ENCODE results near the gene SLC13A1. TPM values are rescaled to one million over a fixed set of nuclear protein-coding genes. Genes with fewer than 3 reads are reported as not detected.

Gene SLC13A1
- total RNA-seq, 2 donors from 2014 or later, result not detected

DNA sequence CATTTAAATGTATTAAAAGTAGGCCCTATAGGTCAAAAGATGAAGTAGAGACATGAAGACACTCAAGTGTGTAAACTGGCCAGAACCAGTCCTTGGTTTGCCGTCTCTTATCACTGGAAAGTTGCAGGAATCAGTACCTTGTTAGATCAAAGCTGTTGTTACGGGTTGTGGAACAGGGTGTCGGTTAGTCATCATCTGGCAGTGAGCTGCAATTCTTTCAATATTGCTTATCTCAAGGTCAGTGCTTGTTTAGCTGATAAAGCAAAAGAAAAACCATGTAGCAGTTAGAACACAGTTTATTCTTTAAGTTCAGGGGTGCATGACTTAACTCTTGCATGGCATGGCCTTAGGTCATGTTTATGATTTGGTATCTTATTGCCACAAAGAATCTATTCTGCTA lies 10.0 kb upstream of the SLC13A1 start:
- Mint-ChIP-seq H3K36me3 (ENCODE audit: low read depth) (no peaks in the 10 kb centered on the region), H3K4me1 (no peaks in the 10 kb centered on the region)

GRCh38 chr7:123208793-123209192 lies 9.0 kb upstream of the SLC13A1 start:
- no peaks in the 10 kb centered on the region for H3K36me3 Mint-ChIP-seq (ENCODE audit: low read depth)
- no peaks in the 10 kb centered on the region for H3K27me3 Mint-ChIP-seq
- no peaks in the 10 kb centered on the region for H3K9me3 Mint-ChIP-seq
- no peak overlapping the region for H3K4me3 Mint-ChIP-seq
- no peak for ATAC-seq (replicated peaks)
- H3K4me1 Mint-ChIP-seq, result no peaks in the 10 kb centered on the region
- H3K27ac Mint-ChIP-seq, result no peak overlapping the region

More for the DNA sequence above, 10.0 kb upstream of the SLC13A1 start:
- Mint-ChIP-seq H3K27ac (no peak overlapping the region), H3K4me3 (no peak overlapping the region), H3K27me3 (no peaks in the 10 kb centered on the region), H3K9me3 (peaks cover 4% of the 10 kb centered on the region)
- no peak for ATAC-seq (replicated peaks)

GRCh38 chr7:123204206-123204835 lies 4.6 kb upstream of the SLC13A1 start:
- H3K4me3 Mint-ChIP-seq, result no peak overlapping the region
- H3K27ac Mint-ChIP-seq, result no peak overlapping the region
- no peaks in the 10 kb centered on the region for H3K9me3 Mint-ChIP-seq
- no peaks in the 10 kb centered on the region for H3K36me3 Mint-ChIP-seq (ENCODE audit: low read depth)
- ATAC-seq (replicated peaks), result no peak
- no peaks in the 10 kb centered on the region for H3K27me3 Mint-ChIP-seq
- H3K4me1 Mint-ChIP-seq, result no peaks in the 10 kb centered on the region

DNA sequence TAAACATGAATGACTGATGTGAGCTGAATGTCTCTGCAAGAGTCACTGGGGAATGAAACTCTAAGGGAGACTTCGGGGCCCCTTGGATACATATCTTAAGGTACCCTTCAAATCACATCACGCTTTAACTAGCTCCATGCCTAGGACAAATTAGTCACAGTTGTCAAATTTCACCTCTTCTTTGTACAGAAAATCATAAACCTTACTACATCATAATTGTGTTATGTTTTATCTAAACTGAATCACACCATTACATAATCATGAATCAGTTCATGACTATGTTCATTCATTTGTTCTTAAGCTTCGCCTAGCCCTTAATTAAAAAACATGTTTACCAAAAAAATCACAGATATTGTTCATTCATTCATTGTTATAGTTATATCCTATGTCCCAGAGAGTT lies 2.1 kb upstream of the SLC13A1 start:
- Mint-ChIP-seq H3K27ac (no peak overlapping the region), H3K4me1 (no peaks in the 10 kb centered on the region), H3K4me3 (no peak overlapping the region), H3K9me3 (no peaks in the 10 kb centered on the region), H3K27me3 (no peaks in the 10 kb centered on the region), H3K36me3 (ENCODE audit: low read depth) (no peaks in the 10 kb centered on the region)
- no peak for ATAC-seq (replicated peaks)

GRCh38 chr7:123198668-123199652 lies 809 bp downstream of the SLC13A1 start:
- ATAC-seq (replicated peaks), result no peak
- Mint-ChIP-seq H3K4me1 (no peaks in the 10 kb centered on the region), H3K4me3 (no peak overlapping the region), H3K9me3 (no peaks in the 10 kb centered on the region), H3K27me3 (no peaks in the 10 kb centered on the region), H3K27ac (no peak overlapping the region), H3K36me3 (ENCODE audit: low read depth) (no peaks in the 10 kb centered on the region)

DNA sequence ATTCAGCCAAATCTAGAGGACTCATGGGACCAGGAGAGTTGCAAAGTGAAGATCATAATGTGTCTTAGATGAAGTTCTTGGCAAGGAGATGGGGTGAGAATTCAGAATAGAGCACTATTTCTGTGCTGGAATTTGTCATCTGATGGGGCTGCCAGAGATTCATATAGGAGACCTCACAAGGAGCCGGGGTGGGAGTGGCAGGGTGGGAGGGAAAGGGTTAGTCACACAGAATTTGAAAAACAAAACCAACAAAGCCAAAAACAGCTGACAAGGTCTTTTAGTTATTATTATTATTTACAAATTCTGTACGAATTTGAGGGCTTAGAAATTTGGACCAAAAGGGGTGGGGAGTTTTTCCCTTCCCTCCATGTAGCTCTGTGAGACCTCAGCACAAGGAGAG lies 1.7 kb downstream of the SLC13A1 start:
- Mint-ChIP-seq H3K27me3 (no peaks in the 10 kb centered on the region), H3K36me3 (ENCODE audit: low read depth) (no peaks in the 10 kb centered on the region), H3K4me1 (no peaks in the 10 kb centered on the region), H3K9me3 (no peaks in the 10 kb centered on the region), H3K4me3 (no peak overlapping the region), H3K27ac (no peak overlapping the region)
- ATAC-seq (replicated peaks), result no peak

DNA sequence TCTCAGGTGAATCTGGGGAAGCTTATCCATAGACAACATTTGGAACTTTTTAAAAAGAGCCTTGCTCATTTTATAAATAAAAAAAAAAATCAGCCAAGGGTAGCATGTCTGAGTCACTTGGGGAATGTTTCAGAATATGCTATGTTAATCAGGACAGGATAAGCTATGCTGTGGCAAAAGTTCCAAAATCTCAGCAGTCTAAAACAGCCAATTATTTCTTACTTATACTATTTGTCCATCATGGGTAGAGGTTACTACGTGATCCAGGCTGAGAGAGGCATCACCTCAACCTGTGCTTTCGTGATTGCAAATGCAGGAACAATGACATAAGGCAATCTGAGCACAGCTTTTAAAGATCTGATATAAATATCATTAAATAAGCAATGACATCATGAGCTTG lies 6.5 kb downstream of the SLC13A1 start:
- ATAC-seq (replicated peaks), result no peak
- H3K4me1 Mint-ChIP-seq, result no peaks in the 10 kb centered on the region
- no peak overlapping the region for H3K27ac Mint-ChIP-seq
- no peak overlapping the region for H3K4me3 Mint-ChIP-seq
- no peaks in the 10 kb centered on the region for H3K36me3 Mint-ChIP-seq (ENCODE audit: low read depth)
- H3K9me3 Mint-ChIP-seq, result peaks cover 6% of the 10 kb centered on the region
- no peaks in the 10 kb centered on the region for H3K27me3 Mint-ChIP-seq

- peaks cover 6% of the 10 kb centered on the region for H3K9me3 Mint-ChIP-seq
- no peaks in the 10 kb centered on the region for H3K27me3 Mint-ChIP-seq
- no peaks in the 10 kb centered on the region for H3K36me3 Mint-ChIP-seq (ENCODE audit: low read depth)
- no peaks in the 10 kb centered on the region for H3K4me1 Mint-ChIP-seq
- H3K27ac Mint-ChIP-seq, result no peak overlapping the region
- no peak overlapping the region for H3K4me3 Mint-ChIP-seq
- no peak for ATAC-seq (replicated peaks)
Observed at GRCh38 chr7:123191132-123191531, 8.6 kb downstream of the SLC13A1 start.

DNA sequence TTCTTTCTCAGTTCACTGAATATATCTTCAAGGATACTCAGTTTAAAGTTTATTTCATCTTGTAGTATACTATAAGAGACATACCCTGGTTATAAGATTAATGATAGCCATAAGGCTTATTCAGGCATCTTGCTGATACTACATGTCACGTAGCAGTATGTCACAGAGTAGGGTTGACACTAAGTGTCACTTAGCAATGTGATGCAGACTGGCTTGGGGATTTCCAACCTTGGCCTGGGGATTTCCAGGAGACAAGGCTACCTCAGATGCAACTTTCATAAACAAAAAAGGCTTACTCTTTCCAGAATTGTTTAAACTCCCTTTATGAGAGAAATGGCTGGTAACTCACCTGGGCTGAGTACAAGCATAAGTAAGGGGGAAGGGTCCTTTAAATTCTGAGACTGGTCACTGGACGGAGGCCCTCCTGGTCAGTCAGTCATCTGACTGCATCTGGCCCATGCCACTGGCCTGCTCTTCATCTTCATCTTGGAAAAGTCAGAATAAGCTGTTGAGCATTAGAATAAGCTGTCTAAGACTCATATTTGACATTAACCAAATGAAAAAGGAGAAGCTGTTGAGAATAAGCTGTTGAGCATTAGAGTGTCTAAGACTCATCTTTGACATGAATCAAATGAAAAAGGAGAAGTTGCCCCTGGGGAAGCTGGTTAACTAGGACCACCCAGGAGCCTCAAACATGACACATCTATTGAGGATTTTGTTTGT lies 9.5 kb downstream of the SLC13A1 start:
- Mint-ChIP-seq H3K4me3 (no peak overlapping the region), H3K27ac (no peak overlapping the region), H3K4me1 (no peaks in the 10 kb centered on the region), H3K27me3 (no peaks in the 10 kb centered on the region), H3K36me3 (ENCODE audit: low read depth) (no peaks in the 10 kb centered on the region), H3K9me3 (peaks cover 6% of the 10 kb centered on the region)
- peak; percentile 79 for ATAC-seq (replicated peaks)

- ATAC-seq (replicated peaks), result no peak
- no peaks in the 10 kb centered on the region for H3K4me1 Mint-ChIP-seq
- no peaks in the 10 kb centered on the region for H3K27me3 Mint-ChIP-seq
- H3K36me3 Mint-ChIP-seq (ENCODE audit: low read depth), result no peaks in the 10 kb centered on the region
- H3K27ac Mint-ChIP-seq, result no peak overlapping the region
- peaks cover 8% of the 10 kb centered on the region for H3K9me3 Mint-ChIP-seq
- H3K4me3 Mint-ChIP-seq, result no peak overlapping the region
Observed at GRCh38 chr7:123185756-123186155, 14.0 kb downstream of the SLC13A1 start.

DNA sequence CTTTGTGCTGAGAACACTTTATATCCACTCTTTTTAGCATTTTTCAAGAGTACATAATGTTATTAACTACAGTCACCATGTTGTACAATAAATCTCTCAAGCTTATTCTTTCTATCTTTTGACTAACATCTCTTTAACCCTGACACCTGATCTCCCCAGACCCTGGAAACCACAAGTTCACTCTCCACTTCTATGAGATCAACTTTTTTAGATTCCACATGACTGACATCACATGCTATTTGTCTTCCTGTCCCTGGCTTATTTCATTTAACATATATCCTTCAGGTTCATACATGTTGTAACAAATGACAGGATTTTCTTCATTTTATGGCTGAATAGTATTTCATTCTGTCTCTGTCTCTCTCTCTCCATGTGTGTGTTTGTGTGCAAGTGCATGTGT lies 15.5 kb downstream of the SLC13A1 start:
- ATAC-seq (replicated peaks), result no peak
- no peak overlapping the region for H3K4me3 Mint-ChIP-seq
- no peaks in the 10 kb centered on the region for H3K4me1 Mint-ChIP-seq
- no peak overlapping the region for H3K27ac Mint-ChIP-seq
- no peaks in the 10 kb centered on the region for H3K27me3 Mint-ChIP-seq
- no peaks in the 10 kb centered on the region for H3K36me3 Mint-ChIP-seq (ENCODE audit: low read depth)
- H3K9me3 Mint-ChIP-seq, result peaks cover 12% of the 10 kb centered on the region

- Mint-ChIP-seq H3K4me1 (no peaks in the 10 kb centered on the region), H3K27me3 (no peaks in the 10 kb centered on the region), H3K36me3 (ENCODE audit: low read depth) (no peaks in the 10 kb centered on the region), H3K27ac (no peak overlapping the region), H3K9me3 (peaks cover 12% of the 10 kb centered on the region), H3K4me3 (no peak overlapping the region)
- no peak for ATAC-seq (replicated peaks)
Observed at GRCh38 chr7:123183431-123183830, 16.3 kb downstream of the SLC13A1 start.

DNA sequence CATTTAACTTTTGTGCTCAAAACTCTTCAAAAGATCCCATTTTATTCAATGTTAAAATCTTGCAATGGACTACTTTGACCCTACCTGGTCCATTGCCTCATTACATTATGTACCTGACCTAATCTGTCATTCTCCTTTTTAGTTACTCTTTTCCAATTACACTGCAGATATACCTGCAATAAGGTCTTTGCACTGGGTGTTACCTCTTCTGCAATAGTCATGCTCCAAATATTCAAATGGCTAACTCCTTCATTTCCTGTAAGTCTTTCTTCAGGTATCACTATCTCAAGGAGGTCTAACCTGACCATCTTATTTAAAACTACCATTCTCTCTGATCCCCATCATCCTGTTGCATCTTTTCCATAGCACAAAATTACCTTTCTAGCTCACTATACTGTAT lies 22.3 kb downstream of the SLC13A1 start:
- H3K9me3 Mint-ChIP-seq, result peaks cover 8% of the 10 kb centered on the region
- no peaks in the 10 kb centered on the region for H3K4me1 Mint-ChIP-seq
- no peaks in the 10 kb centered on the region for H3K36me3 Mint-ChIP-seq (ENCODE audit: low read depth)
- no peak overlapping the region for H3K4me3 Mint-ChIP-seq
- no peaks in the 10 kb centered on the region for H3K27me3 Mint-ChIP-seq
- no peak for ATAC-seq (replicated peaks)
- no peak overlapping the region for H3K27ac Mint-ChIP-seq

- Mint-ChIP-seq H3K9me3 (peaks cover 4% of the 10 kb centered on the region), H3K4me3 (no peak overlapping the region), H3K36me3 (ENCODE audit: low read depth) (no peaks in the 10 kb centered on the region), H3K27ac (no peak overlapping the region), H3K4me1 (no peaks in the 10 kb centered on the region), H3K27me3 (no peaks in the 10 kb centered on the region)
- no peak for ATAC-seq (replicated peaks)
Observed at GRCh38 chr7:123170333-123171246, 29.2 kb downstream of the SLC13A1 start.

Data from activated T-helper 17 cell treated with anti-CD3 and anti-CD28 coated beads, Interleukin-2, amount 50 U/mL, for 72 hours (primary cell).